ENCODE data around the gene TRIM3.

Gene TRIM3

GRCh38 chr11:6480299-6480914, 6.7 kb upstream of the TRIM3 start:
- no peak for DNase-seq (ENCODE audit: low read depth, low spot score)

DNA sequence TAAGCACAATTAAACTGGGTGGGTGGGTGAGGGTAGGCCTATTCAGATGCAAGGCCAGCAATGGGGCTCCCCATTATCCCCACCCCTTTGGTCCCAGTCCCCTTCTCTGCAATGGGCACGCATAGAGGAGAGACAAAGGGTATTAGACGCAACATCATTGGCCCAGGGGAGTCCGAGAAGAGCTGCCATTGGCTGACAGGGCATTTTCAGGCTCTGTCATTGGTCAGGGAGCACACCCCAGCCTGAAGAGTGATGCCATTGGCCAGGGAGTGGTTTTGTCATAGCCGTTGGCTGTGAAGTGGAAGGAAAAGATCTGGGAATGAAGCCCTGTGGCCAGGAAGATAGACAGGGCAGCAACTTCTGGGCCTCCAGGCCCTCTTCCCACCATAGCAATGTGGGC, 2.8 kb upstream of the TRIM3 start:
- no peak for DNase-seq (ENCODE audit: low read depth, low spot score)

DNA sequence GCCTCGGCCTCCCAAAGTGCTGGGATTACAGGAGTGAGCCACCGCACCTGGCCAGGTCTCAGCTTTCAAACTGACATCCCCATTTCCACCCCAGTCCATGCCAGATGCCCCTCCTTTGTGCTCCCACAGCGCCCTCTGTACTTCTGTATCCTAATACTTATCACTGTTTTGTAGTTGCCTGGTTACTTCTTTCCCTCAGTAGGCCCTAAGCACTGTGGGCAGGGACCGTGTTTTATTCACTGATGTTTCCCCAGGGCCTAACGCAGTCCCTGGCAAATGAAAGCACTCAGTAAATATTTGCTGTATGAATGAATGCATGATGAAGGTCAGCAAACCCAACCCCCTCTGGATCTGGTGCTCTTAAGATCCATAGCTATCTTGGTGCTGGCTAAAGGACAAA, 2.2 kb upstream of the TRIM3 start:
- DNase-seq (ENCODE audit: low read depth, low spot score) = no peak

GRCh38 chr11:6474806-6475500, 1.2 kb upstream of the TRIM3 start:
- DNase-seq (ENCODE audit: low read depth, low spot score) = no peak

GRCh38 chr11:6474413-6474792, 662 bp upstream of the TRIM3 start:
- no peak for DNase-seq (ENCODE audit: low read depth, low spot score)

- no peak for DNase-seq (ENCODE audit: low read depth, low spot score)
These were observed 807 bp downstream of the TRIM3 start for GRCh38 chr11:6472934-6473333.

DNA sequence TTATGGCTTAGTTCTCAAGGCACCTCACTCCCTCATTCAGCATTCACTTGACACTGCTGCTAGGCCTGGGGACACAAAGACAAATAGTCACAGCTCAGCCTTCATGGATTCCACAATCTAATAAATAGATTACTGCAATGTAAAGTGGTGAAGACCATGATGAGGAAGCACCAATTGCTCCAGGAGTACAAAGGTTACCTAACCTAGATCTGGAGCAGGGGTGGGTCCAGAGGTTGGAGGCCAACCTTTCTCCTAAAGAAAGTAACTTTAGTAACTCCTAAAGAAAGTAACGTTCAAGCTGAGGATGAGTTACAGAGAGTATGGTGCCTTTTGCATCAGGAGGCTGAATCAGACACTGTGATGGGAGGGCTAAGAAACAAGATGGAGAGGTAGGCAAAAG, 4.1 kb downstream of the TRIM3 start:
- no peak for DNase-seq (ENCODE audit: low read depth, low spot score)

DNA sequence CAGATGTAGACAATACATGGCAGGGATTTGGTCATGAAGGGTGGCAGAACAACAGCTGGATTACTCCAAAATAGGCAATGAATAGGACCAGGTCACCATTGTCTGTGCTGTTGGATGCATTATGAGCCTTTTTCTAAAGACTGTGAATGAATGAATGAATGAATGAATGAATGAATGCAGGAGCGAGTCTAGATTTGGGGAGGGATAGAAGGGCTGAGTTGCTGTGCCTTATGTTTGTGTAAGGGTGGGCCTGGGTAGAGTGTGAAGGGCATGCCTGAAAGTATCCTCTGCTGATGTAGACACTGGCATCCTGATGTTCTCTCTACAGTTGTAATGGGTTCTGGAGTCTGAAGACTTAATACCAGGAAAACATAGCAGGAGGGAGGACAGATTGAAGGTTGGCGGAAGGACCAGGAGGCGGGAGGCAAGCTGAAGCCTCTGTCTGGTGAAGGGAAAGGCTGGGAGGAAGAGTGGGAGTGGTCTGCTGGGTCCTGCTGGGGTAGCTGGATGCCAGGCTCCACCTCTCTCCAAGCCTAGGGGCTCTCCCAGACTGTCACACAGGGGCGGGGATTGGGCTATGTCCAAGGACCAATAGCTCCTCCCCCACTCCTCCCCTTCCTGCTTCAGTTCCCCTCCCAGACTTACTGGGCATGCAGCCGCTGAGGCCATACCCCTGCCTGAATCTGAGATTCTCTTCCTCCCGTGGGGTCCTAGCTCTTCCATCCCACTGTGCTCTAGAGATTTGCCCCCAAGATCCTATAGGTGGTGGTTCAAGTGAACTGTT, 4.8 kb downstream of the TRIM3 start:
- peak; percentile 95 for DNase-seq (ENCODE audit: low read depth, low spot score)

DNA sequence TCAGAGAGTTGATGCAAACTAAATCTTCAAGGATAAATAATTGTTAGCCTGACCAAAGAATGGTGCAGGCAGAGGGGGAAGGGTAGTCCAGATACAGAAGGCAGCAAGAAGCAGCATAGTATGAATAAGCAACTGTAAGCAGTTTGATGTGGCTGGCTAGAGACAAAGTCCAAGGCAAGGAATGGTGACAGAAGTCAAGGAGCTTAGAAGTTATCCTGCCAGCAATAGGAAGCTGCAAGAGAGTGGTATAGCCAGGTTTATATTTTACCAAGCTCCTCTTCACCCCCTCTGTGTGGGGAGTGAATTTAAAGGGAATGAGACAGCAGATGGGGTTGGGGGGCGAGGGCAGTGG, 14.7 kb downstream of the TRIM3 start:
- no peak for DNase-seq (ENCODE audit: low read depth, low spot score)

GRCh38 chr11:6458352-6459098, 15.2 kb downstream of the TRIM3 start:
- DNase-seq (ENCODE audit: low read depth, low spot score) = no peak

- DNase-seq (ENCODE audit: low read depth, low spot score) = no peak
These were observed 16.0 kb downstream of the TRIM3 start for GRCh38 chr11:6457581-6458320.

GRCh38 chr11:6456361-6457073, 17.2 kb downstream of the TRIM3 start:
- DNase-seq (ENCODE audit: low read depth, low spot score) = no peak

- no peak for DNase-seq (ENCODE audit: low read depth, low spot score)
These were observed 18.7 kb downstream of the TRIM3 start for GRCh38 chr11:6455070-6455469.

DNA sequence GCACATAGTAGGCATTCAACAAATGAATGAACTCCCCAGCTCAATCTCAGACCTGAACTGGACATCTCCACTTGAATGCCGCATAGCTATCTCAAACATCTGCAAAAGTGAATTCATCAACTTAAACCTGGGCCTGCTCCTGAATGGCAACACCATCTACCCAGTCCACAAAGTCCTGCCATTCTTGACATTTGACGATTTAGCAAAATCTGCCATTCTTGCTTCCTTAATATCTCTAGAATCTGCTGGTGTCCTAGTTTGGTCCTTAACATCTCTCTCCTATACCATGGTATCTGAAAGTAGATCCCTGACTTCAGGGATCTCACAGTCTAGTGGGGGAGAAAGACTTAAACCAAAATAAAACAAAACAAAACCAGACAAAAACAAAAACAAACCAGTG, 20.6 kb downstream of the TRIM3 start:
- DNase-seq (ENCODE audit: low read depth, low spot score) = no peak

DNA sequence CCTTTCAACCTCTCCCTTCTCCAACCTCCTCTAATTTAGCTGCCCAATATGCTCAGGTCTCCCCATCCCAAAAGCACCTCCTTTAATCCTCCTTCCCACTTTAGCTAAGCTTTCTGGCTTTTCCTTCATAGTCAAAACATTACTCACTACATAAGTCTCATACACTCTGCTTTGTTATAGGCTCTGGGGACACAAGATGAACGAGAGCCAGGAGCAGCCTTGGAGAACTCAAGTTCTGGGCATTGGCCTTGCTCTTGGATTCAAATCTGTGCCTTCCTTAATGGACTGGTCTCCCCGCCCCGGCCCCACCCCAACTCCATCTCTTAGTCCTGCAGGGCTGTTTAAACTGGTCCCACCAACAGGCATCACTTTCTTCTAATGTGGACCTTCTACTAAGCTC, 21.5 kb downstream of the TRIM3 start:
- no peak for DNase-seq (ENCODE audit: low read depth, low spot score)

- no peak for DNase-seq (ENCODE audit: low read depth, low spot score)
These were observed 25.2 kb downstream of the TRIM3 start for GRCh38 chr11:6448574-6448973.

- DNase-seq (ENCODE audit: low read depth, low spot score) = no peak
These were observed 30.3 kb downstream of the TRIM3 start for GRCh38 chr11:6443269-6444003.

DNA sequence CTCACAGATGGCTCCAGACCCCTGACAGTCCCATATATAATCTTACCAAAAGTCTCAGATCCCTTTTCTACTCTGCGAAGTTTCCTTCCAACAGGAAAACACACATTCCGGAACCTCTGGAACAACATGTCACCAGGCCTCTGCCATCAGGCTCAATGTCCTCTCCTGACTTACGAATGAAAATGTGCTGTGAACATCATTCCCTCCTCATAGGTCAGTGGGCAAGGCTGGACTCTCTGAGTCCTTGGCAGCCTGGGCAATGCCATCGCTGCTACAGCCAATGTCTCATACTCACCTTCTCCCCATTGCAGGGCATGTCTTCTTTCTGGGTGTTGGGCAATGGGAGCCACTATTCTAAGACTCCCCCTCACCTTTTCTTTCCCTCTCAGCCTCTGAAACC, 31.3 kb downstream of the TRIM3 start:
- no peak for DNase-seq (ENCODE audit: low read depth, low spot score)

DNA sequence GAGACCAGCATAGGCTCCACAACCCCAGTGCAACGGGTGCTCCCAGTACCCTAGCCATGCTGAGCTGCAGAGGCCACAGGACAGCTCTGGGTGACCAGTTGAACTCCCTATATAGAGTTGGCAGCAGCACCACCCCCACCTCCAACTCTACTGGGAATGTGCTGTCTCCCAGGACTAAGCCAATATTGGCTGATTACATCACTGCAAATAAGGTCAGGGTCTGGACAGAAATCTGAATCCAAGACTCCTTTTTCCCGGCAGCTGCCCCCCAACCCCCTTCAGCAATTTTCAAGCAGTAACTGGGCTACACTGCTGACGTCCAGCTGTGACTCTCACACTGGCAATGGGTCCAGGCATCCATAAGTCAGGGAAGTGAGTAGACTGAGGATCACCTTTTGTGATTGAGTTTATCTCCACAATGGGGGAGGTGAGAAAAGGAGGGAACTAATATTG, 32.8 kb downstream of the TRIM3 start, which contains the start of gene HPX:
TSS of gene HPX (minus strand) at position 82 of the 453 bp plus-strand sequence. CDS start at position 58, 24 bp downstream.
- DNase-seq (ENCODE audit: low read depth, low spot score) = no peak

- DNase-seq (ENCODE audit: low read depth, low spot score) = peak; percentile 35
These were observed 34.7 kb downstream of the TRIM3 start for GRCh38 chr11:6438979-6439571.

All from iPS DF 19.7 (cell line).